Activated CD8-positive, alpha-beta T cell treated with anti-CD3 and anti-CD28 coated beads for 36 hours (primary cell): ENCODE data around the gene CELSR1. TPM values are rescaled to one million over a fixed set of nuclear protein-coding genes. Genes with fewer than 3 reads are reported as not detected.

Experiments used
- ATAC-seq: fragments of 200-7000 bp; cut with Tn5 transposase; one replicate; pipeline ENCODE4 v1.10.0; 2021; ENCODE audit warnings: mild to moderate bottlenecking, moderate library complexity
- CTCF ChIA-PET: fragments of 350-600 bp; sonication (Branson Sonifier 250); formaldehyde crosslinking; loops from one replicate; lab custom pipeline; 2021; ENCODE audit warnings: antibody characterized with exemption; lab: Charles Lee
- POLR2A ChIA-PET: fragments of 350-600 bp; sonication (Branson Sonifier 250); formaldehyde crosslinking; loops from one replicate; lab custom pipeline; 2021; ENCODE audit warnings: antibody characterized with exemption; lab: Charles Lee
- DNase-seq: peaks from one replicate; pipeline ENCODE4 v3.0.0-alpha.2; 2020
- H3K27ac Mint-ChIP-seq: one replicate; pipeline ENCODE4 v1.8.0; 2021; ENCODE audit warnings: mild to moderate bottlenecking, mixed read lengths
- H3K27me3 Mint-ChIP-seq: one replicate; pipeline ENCODE4 v1.8.0; 2021; ENCODE audit warnings: mixed read lengths
- H3K36me3 Mint-ChIP-seq: one replicate; pipeline ENCODE4 v1.8.0; 2021; ENCODE audit warnings: low read depth, mixed read lengths
- H3K4me1 Mint-ChIP-seq: one replicate; pipeline ENCODE4 v1.8.0; 2021; ENCODE audit warnings: low read depth, mixed read lengths
- H3K4me3 Mint-ChIP-seq: one replicate; pipeline ENCODE4 v1.8.0; 2021; ENCODE audit warnings: mild to moderate bottlenecking, moderate library complexity, mixed read lengths
- H3K9me3 Mint-ChIP-seq: one replicate; pipeline ENCODE4 v1.8.0; 2021; ENCODE audit warnings: mixed read lengths
- CTCF ChIP-seq: fragments of 200-600 bp; IDR thresholded peaks from one replicate; pipeline ENCODE4 v1.8.0; 2022; ENCODE audit warnings: antibody characterized with exemption, mild to moderate bottlenecking
- intact Hi-C: fragments of 100-400 bp; cut with micrococcal nuclease; formaldehyde crosslinking; loops from one replicate; pipeline ENCODE4 v1.10.0; 2022
- total RNA-seq, 2 experiments: library from RNA; stranded (reverse); gene quantifications; one replicate each; pipeline ENCODE4 v1.2.3, GENCODE V29; 2021

The CELSR1 gene
- total RNA-seq, 2 experiments from 2014 or later: 0.25 to 0.36 TPM

- CTCF ChIA-PET: interaction anchor here (1.2 to 1.4 kb wide), 2 partner anchors 39 to 207 kb away, joined by 3 to 5 read pairs; no protein-coding TSS in a partner anchor
- TF ChIP-seq CTCF: no peak
- H3K4me3 Mint-ChIP-seq: no peak overlapping the region
- no peaks in the 10 kb centered on the region for H3K27me3 Mint-ChIP-seq
- H3K9me3 Mint-ChIP-seq: no peaks in the 10 kb centered on the region
- peaks cover 28% of the 10 kb centered on the region for H3K36me3 Mint-ChIP-seq
- H3K4me1 Mint-ChIP-seq: no peaks in the 10 kb centered on the region
- DNase-seq: no peak
- no peak overlapping the region for H3K27ac Mint-ChIP-seq
- intact Hi-C loops: no loop called here
- POLR2A ChIA-PET: interaction anchor here (0.7 to 1.0 kb wide), 2 partner anchors 16 to 61 kb away, joined by 3 read pairs; partner anchors contain the start of gene TTC38
- ATAC-seq: no peak
Observed at GRCh38 chr22:46328797-46329196, 208.6 kb downstream of the CELSR1 start.

- TF ChIP-seq CTCF: no peak
- ATAC-seq: no peak
- peaks cover 30% of the 10 kb centered on the region for H3K36me3 Mint-ChIP-seq
- no peak overlapping the region for H3K27ac Mint-ChIP-seq
- no peaks in the 10 kb centered on the region for H3K9me3 Mint-ChIP-seq
- H3K4me3 Mint-ChIP-seq: no peak overlapping the region
- H3K4me1 Mint-ChIP-seq: no peaks in the 10 kb centered on the region
- DNase-seq: no peak
- no peaks in the 10 kb centered on the region for H3K27me3 Mint-ChIP-seq
- ChIA-PET POLR2A (no interaction called here), CTCF (interaction anchor here (1.4 kb wide), 1 partner anchor 40 kb away, joined by 5 read pairs; no protein-coding TSS in a partner anchor)
- intact Hi-C loops: no loop called here
Observed at GRCh38 chr22:46327691-46328465, 209.5 kb downstream of the CELSR1 start.

GRCh38 chr22:46326066-46326680 lies 211.2 kb downstream of the CELSR1 start:
- ChIA-PET CTCF (interaction anchor here (1.1 kb wide), 1 partner anchor 320 kb away, joined by 4 read pairs; no protein-coding TSS in a partner anchor), POLR2A (interaction anchor here (0.6 kb wide), 1 partner anchor 8 kb away, joined by 3 read pairs; no protein-coding TSS in a partner anchor)
- intact Hi-C loops: no loop called here
- no peak overlapping the region for H3K27ac Mint-ChIP-seq
- ATAC-seq: no peak
- H3K4me1 Mint-ChIP-seq: no peaks in the 10 kb centered on the region
- TF ChIP-seq CTCF: no peak
- DNase-seq: no peak
- peaks cover 26% of the 10 kb centered on the region for H3K36me3 Mint-ChIP-seq
- H3K27me3 Mint-ChIP-seq: no peaks in the 10 kb centered on the region
- no peak overlapping the region for H3K4me3 Mint-ChIP-seq
- H3K9me3 Mint-ChIP-seq: no peaks in the 10 kb centered on the region

GRCh38 chr22:46323162-46323561 lies 214.3 kb downstream of the CELSR1 start:
- CTCF ChIA-PET: no interaction called here
- Mint-ChIP-seq H3K36me3 (peaks cover 27% of the 10 kb centered on the region), H3K4me1 (no peaks in the 10 kb centered on the region), H3K27me3 (no peaks in the 10 kb centered on the region), H3K27ac (no peak overlapping the region), H3K4me3 (no peak overlapping the region), H3K9me3 (no peaks in the 10 kb centered on the region)
- no peak for DNase-seq
- ATAC-seq: no peak
- POLR2A ChIA-PET: no interaction called here
- intact Hi-C loops: no loop called here
- no peak for TF ChIP-seq CTCF

- ChIA-PET POLR2A (no interaction called here), CTCF (no interaction called here)
- intact Hi-C loops: no loop called here
- H3K9me3 Mint-ChIP-seq: no peaks in the 10 kb centered on the region
- no peak for TF ChIP-seq CTCF
- no peak overlapping the region for H3K27ac Mint-ChIP-seq
- no peaks in the 10 kb centered on the region for H3K27me3 Mint-ChIP-seq
- H3K4me3 Mint-ChIP-seq: no peak overlapping the region
- DNase-seq (no peak), ATAC-seq (no peak)
- no peaks in the 10 kb centered on the region for H3K4me1 Mint-ChIP-seq
- peaks cover 32% of the 10 kb centered on the region for H3K36me3 Mint-ChIP-seq
Observed at GRCh38 chr22:46322711-46323110, 214.7 kb downstream of the CELSR1 start.
